RWPE2 (cell line): Measurements from ENCODE around the gene KLRC1.
"Not testable (repeated sequence)": the region's sequence is repeated elsewhere in the genome, so short reads cannot be mapped to it uniquely, and the experiment has no call there.

Experiments
- ATAC-seq: fragments of 200-7000 bp; cut with Tn5 transposase; 3 replicates; pipeline ENCODE4 v1.9.1; 2021; ENCODE audit warnings: low read depth
- DNase-seq: peaks from one replicate; pipeline ENCODE4 v3.0.0-alpha.2; 2020; ENCODE audit warnings: low spot score
- H3K27ac ChIP-seq: fragments of 450-650 bp; 2 replicates; pipeline ENCODE4 v1.5.1; 2017; ENCODE audit warnings: mild to moderate bottlenecking; ENCODE audit not compliant: poor library complexity, severe bottlenecking
- H3K27me3 ChIP-seq: fragments of 250-450 bp; sonication (Bioruptor Pico); 2 replicates; pipeline ENCODE4 v1.5.1; 2021; ENCODE audit warnings: mild to moderate bottlenecking, moderate library complexity; ENCODE audit not compliant: insufficient read depth, poor library complexity, severe bottlenecking
- H3K36me3 ChIP-seq: fragments of 250-450 bp; sonication (Bioruptor Pico); 2 replicates; pipeline ENCODE4 v1.5.1; 2020; ENCODE audit warnings: low read depth, mild to moderate bottlenecking, moderate library complexity
- H3K4me1 ChIP-seq: fragments of 250-450 bp; sonication (Bioruptor Pico); 2 replicates; pipeline ENCODE4 v1.5.1; 2021; ENCODE audit warnings: mild to moderate bottlenecking, moderate library complexity; ENCODE audit not compliant: insufficient read depth, poor library complexity, severe bottlenecking
- H3K4me3 ChIP-seq: fragments of 250-450 bp; sonication (Bioruptor Pico); 2 replicates; pipeline ENCODE4 v1.5.1; 2021; ENCODE audit warnings: mild to moderate bottlenecking, moderate library complexity; ENCODE audit not compliant: severe bottlenecking
- H3K9me3 ChIP-seq: fragments of 250-450 bp; sonication (Bioruptor Pico); 2 replicates; pipeline ENCODE4 v1.5.1; 2021; ENCODE audit warnings: mild to moderate bottlenecking, moderate library complexity; ENCODE audit not compliant: severe bottlenecking
- CTCF ChIP-seq: fragments of 450-650 bp; IDR thresholded peaks from one replicate; pipeline ENCODE4 v1.5.1; 2017; ENCODE audit warnings: mild to moderate bottlenecking, moderate library complexity; ENCODE audit not compliant: poor library complexity, severe bottlenecking

KLRC1 gene

GRCh38 chr12:10453156-10453555 is at the start of gene KLRC1:
Gene KLRC1, minus strand, starts transcription at chr12:10453377. Its CDS starts 2,221 bp downstream, at chr12:10451156.
- no peak within 1 kb of the TSS for H3K4me3 ChIP-seq
- no peak within 1 kb of the TSS for H3K27ac ChIP-seq
- H3K9me3 ChIP-seq: no peaks in the 10 kb centered on the region
- TF ChIP-seq CTCF: no peak
- H3K36me3 ChIP-seq: no peaks in the 10 kb centered on the region
- H3K27me3 ChIP-seq: no peaks in the 10 kb centered on the region
- DNase-seq: no peak
- no peaks in the 10 kb centered on the region for H3K4me1 ChIP-seq
- ATAC-seq: peak; percentile 68

- Histone ChIP-seq H3K4me1 (no peaks in the 10 kb centered on the region), H3K9me3 (no peaks in the 10 kb centered on the region), H3K27me3 (no peaks in the 10 kb centered on the region), H3K27ac (no peak overlapping the region), H3K36me3 (no peaks in the 10 kb centered on the region), H3K4me3 (no peak overlapping the region)
- no peak for DNase-seq
- TF ChIP-seq CTCF: peak; percentile 52
- no peak for ATAC-seq
Observed at GRCh38 chr12:10501030-10501429, 47.9 kb upstream of the KLRC1 start.

GRCh38 chr12:10498042-10498441 is 44.9 kb upstream of the KLRC1 start:
- no peak for ATAC-seq
- Histone ChIP-seq H3K27me3 (no peaks in the 10 kb centered on the region), H3K4me3 (no peak overlapping the region), H3K4me1 (no peaks in the 10 kb centered on the region), H3K9me3 (no peaks in the 10 kb centered on the region), H3K36me3 (no peaks in the 10 kb centered on the region), H3K27ac (no peak overlapping the region)
- no peak for DNase-seq
- no peak for TF ChIP-seq CTCF

GRCh38 chr12:10497602-10498001 is 44.4 kb upstream of the KLRC1 start:
- no peak for TF ChIP-seq CTCF
- DNase-seq (no peak), ATAC-seq (no peak)
- Histone ChIP-seq H3K4me1 (no peaks in the 10 kb centered on the region), H3K36me3 (no peaks in the 10 kb centered on the region), H3K9me3 (no peaks in the 10 kb centered on the region), H3K27me3 (no peaks in the 10 kb centered on the region), H3K27ac (no peak overlapping the region), H3K4me3 (no peak overlapping the region)

GRCh38 chr12:10491766-10492165 is 38.6 kb upstream of the KLRC1 start:
- no peak overlapping the region for H3K27ac ChIP-seq
- no peaks in the 10 kb centered on the region for H3K27me3 ChIP-seq
- no peak overlapping the region for H3K4me3 ChIP-seq
- no peaks in the 10 kb centered on the region for H3K9me3 ChIP-seq
- H3K36me3 ChIP-seq: no peaks in the 10 kb centered on the region
- no peak for TF ChIP-seq CTCF
- no peak for DNase-seq
- no peak for ATAC-seq
- H3K4me1 ChIP-seq: no peaks in the 10 kb centered on the region

GRCh38 chr12:10487328-10487727 is 34.2 kb upstream of the KLRC1 start:
- DNase-seq, ATAC-seq, H3K4me3 ChIP-seq, H3K27ac ChIP-seq, H3K36me3 ChIP-seq, H3K9me3 ChIP-seq, H3K4me1 ChIP-seq, H3K27me3 ChIP-seq: not testable (repeated sequence)

GRCh38 chr12:10481901-10482300 is 28.7 kb upstream of the KLRC1 start:
- H3K9me3 ChIP-seq, ATAC-seq, H3K36me3 ChIP-seq, H3K27me3 ChIP-seq, H3K4me3 ChIP-seq, H3K4me1 ChIP-seq, DNase-seq, H3K27ac ChIP-seq: not testable (repeated sequence)
